ENCODE measurements around the gene NSUN3.

DNA sequence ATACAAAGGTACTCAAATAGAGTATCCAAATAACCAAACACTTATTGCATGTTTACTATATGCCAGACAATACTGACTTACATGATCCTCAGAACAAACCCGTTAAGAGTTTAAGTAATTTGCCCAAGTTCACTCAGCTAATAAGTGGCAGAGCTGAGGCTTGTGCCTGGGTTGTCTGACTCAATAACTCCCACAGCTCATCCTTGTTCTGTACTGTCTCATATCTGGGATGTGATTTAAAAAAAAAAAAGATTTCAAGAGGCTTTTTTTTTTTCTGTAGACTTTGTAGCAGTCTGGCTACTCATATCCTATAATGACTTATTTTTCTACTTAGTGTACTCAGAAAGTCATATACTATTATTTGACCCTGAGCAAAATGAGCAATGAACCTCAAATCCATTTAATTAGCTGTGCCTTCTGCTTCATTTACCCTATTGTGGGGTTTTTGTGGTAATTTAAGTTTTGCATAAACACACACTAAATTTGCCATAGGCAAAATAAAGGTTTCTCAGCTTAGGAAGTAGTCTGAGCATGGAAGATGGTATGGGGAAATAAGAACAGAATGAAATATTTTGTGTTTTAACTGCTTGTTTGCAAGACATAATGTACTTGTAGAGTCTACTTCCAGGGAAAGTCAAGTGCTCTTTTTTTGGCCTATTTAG is 3.1 kb downstream of the NSUN3 start:
- no peak for TF ChIP-seq CTCF (conservative IDR thresholded peaks at IDR 0.05)
- TF ChIP-seq ZFX (IDR thresholded peaks at IDR 0.05) = no peak
